GM12891 (cell line): ENCODE measurements around the gene ZBTB5.

ENCODE experiments used
- PAX5 ChIP-seq: IDR thresholded peaks from 2 replicates; pipeline ENCODE4 v1.6.1; 2011; ENCODE audit warnings: low read length, moderate library complexity, mild to moderate bottlenecking; ENCODE audit not compliant: insufficient read depth, severe bottlenecking
- POLR2A ChIP-seq: IDR thresholded peaks from 2 replicates; pipeline ENCODE4 v1.6.1; 2011; ENCODE audit warnings: low read depth, low read length, control low read depth
- POLR2AphosphoS5 ChIP-seq: IDR thresholded peaks from 2 replicates; pipeline ENCODE4 v1.6.1; 2011; ENCODE audit warnings: low read depth, low read length, control low read depth
- POU2F2 ChIP-seq: IDR thresholded peaks from 2 replicates; pipeline ENCODE4 v1.6.1; 2011; ENCODE audit warnings: low read depth, mild to moderate bottlenecking, control low read depth, low read length, moderate library complexity
- SPI1 ChIP-seq: IDR thresholded peaks from 2 replicates; pipeline ENCODE4 v1.6.1; 2011; ENCODE audit warnings: low read depth, low read length, control low read depth
- TAF1 ChIP-seq: IDR thresholded peaks from 2 replicates; pipeline ENCODE4 v1.6.1; 2011; ENCODE audit warnings: low read depth, low read length, control low read depth

DNA sequence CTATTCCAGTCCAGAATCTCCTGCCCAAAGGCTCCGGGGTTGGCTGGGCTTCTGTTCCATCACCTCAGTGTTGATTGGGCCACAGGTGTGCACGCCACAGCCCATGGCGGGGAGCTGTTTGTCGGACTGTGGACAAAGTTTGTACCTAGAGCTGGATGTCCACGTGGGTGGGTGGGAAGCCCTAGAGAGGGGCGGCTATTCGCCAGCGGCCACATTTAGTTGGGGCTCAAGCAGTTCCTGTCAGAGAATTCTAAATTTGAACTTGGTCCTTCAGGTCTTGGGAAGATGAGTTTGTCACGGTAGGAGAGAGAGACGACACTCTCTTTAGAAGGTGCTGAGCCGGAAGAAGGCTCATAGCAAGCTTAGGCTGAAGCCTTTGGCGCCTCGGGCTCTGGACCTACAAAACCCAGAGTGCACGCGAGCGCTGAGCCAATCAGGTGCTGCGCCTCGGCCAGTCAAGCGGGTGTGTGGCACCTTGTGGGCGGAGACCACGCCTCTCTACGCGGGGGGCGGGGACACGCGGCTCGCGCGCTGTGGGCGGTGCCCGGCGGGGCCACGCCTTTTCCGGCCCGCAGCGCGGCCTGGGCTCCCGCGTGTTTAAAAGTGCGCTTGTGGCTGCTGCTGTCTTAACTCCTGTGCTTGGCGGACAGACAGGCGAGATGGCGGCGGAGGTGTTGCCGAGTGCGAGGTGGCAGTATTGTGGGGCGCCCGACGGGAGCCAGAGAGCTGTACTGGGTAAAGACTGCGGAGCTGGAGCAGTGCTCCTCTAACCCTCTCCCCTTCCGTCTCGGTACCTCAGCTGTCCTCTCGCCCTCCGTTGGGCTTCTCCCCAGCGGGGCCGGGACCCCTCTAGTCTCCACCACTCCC lies 20.4 kb upstream of the ZBTB5 start, which contains the start of gene POLR1E:
- TF ChIP-seq POLR2A (peak; percentile 89), TAF1 (peak; percentile 79), POLR2AphosphoS5 (peak; percentile 84), SPI1 (no peak), PAX5 (no peak), POU2F2 (no peak)
